Iris pigment epithelial cell (primary cell): Measurements from ENCODE around the gene TMEM9B.
"Not testable (repeated sequence)": the region's sequence is repeated elsewhere in the genome, so short reads cannot be mapped to it uniquely, and the experiment has no call there.

Source experiments
- DNase-seq: peaks from one replicate; pipeline ENCODE4 v3.0.0-alpha.2; 2011; ENCODE audit warnings: low read depth

The TMEM9B gene

DNA sequence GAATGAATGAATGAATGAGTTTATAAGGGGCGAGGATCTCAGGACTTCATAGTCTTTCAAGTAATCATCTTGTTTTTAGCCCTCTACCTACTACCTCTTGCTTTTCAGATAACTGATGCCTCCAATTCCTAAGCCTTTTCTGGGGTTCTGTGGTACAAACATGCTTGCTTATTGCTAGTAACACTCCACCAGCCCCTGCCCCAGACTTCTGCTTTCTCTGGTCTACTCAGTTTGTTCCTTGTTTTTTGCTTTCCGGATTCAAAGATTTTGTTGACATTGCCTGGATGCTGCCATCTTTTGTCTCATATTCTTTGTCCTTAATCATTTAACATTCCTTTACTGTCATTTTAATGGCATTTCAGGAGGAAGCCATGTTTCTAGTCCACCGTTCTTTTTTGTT lies 8.9 kb upstream of the TMEM9B start:
- DNase-seq = no peak

- no peak for DNase-seq
These were observed 7.7 kb upstream of the TMEM9B start for GRCh38 chr11:8971924-8972316.

GRCh38 chr11:8971196-8971923 lies 7.1 kb upstream of the TMEM9B start:
- no peak for DNase-seq

- no peak for DNase-seq
These were observed 2.9 kb upstream of the TMEM9B start for GRCh38 chr11:8967184-8967583.

DNA sequence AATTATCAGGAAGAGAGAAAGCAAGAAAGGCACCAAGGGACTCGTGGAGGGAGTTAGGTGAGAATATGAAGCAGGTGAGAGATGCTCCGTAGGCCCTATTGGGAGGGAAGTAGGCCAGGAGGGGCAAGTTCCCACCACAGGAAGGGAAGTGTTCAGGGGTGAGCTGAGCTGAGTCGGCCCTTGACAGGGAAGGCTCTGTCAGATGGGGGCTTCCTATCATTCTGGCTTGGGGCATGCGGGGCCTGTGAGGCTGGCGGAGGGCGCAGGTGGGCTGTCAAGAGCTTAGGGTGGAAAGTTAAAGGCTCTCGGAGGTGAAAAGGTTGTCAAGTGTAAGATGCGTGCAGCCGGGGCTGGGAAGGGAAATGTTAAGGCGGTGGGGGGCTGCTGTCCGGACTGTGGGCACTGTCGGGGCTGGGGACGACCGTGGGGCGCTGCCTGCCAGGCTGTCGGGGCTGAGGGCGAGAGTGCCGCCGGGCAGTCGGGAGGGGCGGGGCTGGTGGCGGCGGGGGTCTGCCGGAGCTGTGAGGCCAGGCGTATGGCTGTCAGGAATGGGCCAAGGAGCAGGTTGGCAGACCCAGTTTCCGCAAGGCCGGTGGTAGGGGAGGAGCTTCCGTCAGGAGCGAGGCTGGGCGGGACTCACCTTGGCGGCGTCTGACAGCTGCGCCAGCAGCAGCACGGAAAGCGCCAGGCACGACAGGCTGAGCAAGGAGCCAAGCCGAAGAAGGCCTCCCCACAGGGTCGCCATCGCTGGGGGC lies 496 bp downstream of the TMEM9B start:
- peak; percentile 65 for DNase-seq

GRCh38 chr11:8962841-8963240 lies 1.4 kb downstream of the TMEM9B start:
- DNase-seq = peak; percentile 4

- DNase-seq = no peak
These were observed 2.8 kb downstream of the TMEM9B start for GRCh38 chr11:8961401-8961800.

DNA sequence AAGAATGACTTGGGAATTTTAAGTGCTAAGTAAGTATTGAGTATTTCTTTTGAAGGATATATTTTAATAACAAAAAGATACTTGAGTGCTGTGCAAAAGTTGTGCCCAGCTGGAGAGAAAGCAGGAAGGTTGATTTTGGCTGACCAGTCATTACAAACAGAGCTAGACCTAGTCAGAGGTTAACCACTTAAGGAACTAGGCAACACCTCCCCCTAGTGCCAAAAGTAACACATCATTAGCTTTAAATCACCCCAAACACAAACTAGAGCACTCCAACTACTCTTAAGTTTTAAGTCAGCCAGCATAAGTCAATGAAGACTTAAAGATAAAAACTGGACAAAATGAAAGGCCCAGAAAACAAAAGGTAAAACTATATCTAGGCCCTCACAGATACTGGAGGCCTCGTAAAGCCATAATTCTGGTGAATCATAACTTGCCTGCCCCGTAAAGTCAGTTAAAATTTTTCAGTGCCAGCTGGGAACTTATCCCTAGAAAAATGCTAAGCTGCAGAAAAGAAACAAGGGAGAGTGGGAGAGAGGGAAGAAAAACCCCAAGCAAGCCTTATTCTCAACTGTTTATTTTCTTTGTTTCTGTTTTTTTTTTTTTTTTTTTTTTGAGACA lies 4.6 kb downstream of the TMEM9B start:
- DNase-seq = peak; percentile 87

DNA sequence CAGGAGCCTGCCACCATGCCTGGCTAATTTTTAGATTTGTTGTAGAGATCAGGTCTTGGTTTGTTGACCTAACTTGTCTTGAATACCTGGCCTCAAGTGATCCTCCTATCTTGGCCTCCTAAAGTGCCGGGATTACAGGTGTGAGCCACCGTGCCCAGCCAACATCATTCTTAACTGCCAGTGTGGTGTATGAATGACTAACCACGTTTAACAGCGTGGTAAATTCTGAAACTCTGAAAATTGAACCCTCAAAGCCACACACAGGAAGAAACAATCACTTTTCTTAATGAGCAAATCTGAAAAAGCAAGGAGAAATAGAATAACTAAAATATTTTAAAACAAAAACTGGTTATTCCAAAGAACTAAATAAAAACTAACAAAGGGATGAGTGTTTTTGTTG lies 7.4 kb downstream of the TMEM9B start:
- no peak for DNase-seq

GRCh38 chr11:8948886-8949285 lies 15.4 kb downstream of the TMEM9B start:
- no peak for DNase-seq

GRCh38 chr11:8947230-8947943 lies 16.9 kb downstream of the TMEM9B start:
- peak; percentile 10 for DNase-seq

DNA sequence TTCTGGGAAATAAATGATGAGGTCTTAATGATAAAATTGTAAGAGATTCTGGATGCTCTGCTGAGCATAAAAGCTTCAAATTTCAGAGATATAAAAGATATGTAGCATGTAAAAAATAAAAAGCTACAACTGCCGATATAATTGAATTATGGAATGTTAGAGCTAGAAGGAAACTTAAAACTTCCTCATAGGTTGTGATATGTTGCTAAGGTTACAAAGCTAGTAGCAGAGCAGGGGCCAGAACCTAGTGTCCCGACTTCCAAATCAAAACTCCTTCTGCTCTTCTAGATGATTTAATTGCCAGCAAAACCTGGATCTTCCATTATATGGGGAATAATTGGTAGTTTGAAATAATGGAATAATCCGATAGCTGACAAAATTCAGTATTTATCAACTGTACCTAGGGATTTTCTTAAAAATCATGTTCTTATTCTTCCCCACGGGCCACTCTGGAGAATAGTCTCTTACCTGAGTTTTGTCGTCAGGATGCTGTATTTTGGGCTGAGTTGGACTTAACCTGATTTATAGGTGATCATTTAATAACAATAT lies 21.6 kb downstream of the TMEM9B start, which contains the start of gene ASCL3:
Gene ASCL3 (minus strand): TSS at position 499 of the 549 bp plus-strand sequence. CDS start 4,855 bp downstream, outside the sequence.
- DNase-seq = no peak

GRCh38 chr11:8941341-8942103 lies 22.7 kb downstream of the TMEM9B start:
- no peak for DNase-seq

DNA sequence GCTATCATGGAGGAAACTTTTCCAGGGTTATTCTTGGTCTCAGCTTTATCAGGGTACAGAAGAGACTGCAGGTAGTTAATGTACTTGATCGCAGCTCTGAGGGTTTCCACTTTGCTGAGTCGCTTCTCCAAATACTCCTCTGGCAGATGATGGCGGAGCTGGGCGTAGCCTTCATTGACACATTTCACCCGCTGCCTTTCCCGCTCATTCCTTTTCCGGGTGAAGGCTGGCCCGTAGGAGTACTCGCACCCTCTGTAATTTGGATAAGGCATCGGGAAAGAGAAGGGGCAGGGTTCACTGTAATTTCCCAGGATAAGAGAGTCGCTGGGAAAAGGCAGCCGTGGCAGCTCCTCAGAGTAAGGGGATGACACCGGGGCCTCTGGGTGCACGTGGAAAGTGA lies 26.6 kb downstream of the TMEM9B start:
- DNase-seq = no peak

- DNase-seq = no peak
These were observed 27.1 kb downstream of the TMEM9B start for GRCh38 chr11:8937159-8937558.

- DNase-seq = not testable (repeated sequence)
These were observed 28.5 kb downstream of the TMEM9B start for GRCh38 chr11:8935789-8936188.

DNA sequence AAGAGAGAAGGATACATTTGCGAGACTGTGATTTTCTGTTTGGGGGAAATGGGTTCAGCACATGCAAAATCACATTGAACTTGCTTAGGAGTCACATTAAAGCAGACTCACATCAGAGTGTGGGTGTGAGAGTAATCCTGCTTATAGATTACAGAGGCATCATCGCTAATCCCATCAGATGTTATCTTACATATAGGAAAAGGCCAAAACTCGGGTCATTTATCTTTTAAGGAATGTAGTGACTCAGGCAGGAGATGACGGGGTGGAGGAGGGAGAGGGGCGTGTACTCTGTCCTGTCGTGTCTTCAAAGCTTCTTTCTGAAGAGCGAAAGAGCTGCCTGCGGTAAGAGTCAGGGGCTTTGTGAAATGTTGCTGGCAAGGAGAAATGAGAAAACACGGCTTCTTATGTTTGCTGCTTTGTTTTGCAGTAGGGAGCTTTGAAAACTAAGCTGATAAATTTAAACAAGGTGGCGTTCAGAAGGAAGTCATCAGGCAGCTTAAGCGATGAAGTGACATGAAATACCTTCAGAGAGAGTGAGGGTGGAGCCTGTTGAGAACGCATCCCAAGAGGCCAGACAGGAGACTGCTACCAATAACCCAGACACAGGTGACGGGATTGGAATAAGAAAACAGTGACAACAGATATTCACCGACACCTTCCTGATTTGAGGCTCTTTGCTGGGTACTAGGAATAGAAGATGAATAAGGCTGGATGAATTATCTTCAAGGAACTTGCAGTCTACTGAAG lies 29.3 kb downstream of the TMEM9B start:
- DNase-seq = peak; percentile 91

- DNase-seq = no peak
These were observed 30.3 kb downstream of the TMEM9B start for GRCh38 chr11:8933931-8934330.

GRCh38 chr11:8932564-8933180 lies 31.6 kb downstream of the TMEM9B start, which contains the start of gene C11orf16:
C11orf16 (minus strand) TSS chr11:8932947; CDS start chr11:8932308, 639 bp downstream.
- DNase-seq = no peak
